ENCODE measurements around the gene PGGHG. TPM values are rescaled to one million over a fixed set of nuclear protein-coding genes. Genes with fewer than 3 reads are reported as not detected.

The PGGHG gene
- total RNA-seq, 1 experiment from 2014 or later, result 12.4 TPM

- Histone ChIP-seq H3K4me2 (ENCODE audit: low read length) (no peak overlapping the region), H3K9me2 (replicated peaks; ENCODE audit: low read length) (no peaks in the 10 kb centered on the region), H3K9me3 (ENCODE audit: low read length) (no peaks in the 10 kb centered on the region), H3K27ac (ENCODE audit: low read length) (no peak overlapping the region), H3K9ac (ENCODE audit: low read length) (no peak overlapping the region), H3K27me3 (ENCODE audit: low read length) (no peaks in the 10 kb centered on the region), H3F3A (ENCODE audit: low read length, unreplicated experiment) (no peaks in the 10 kb centered on the region), H4K20me1 (ENCODE audit: low read length) (no peaks in the 10 kb centered on the region), H3K4me3 (ENCODE audit: low read length) (no peak overlapping the region), H3K79me2 (ENCODE audit: low read length) (no peaks in the 10 kb centered on the region), H2AFZ (ENCODE audit: low read length) (no peak overlapping the region), H3K4me1 (ENCODE audit: insufficient read depth, low read length) (no peaks in the 10 kb centered on the region), H3K36me3 (ENCODE audit: low read depth, low read length) (no peaks in the 10 kb centered on the region)
- no peak for ATAC-seq
- no TSS peak for BruUV-seq (replicated peaks)
- ChIA-PET CTCF (no interaction called here), POLR2A (ENCODE audit: unreplicated experiment) (no interaction called here)
- TF ChIP-seq EZH2phosphoT487 (IDR thresholded peaks at IDR 0.05; ENCODE audit: borderline replicate concordance, low read length) (no peak), EZH2 (IDR thresholded peaks at IDR 0.05; ENCODE audit: low read length, unreplicated experiment) (no peak), CTCF (conservative IDR thresholded peaks at IDR 0.05; ENCODE audit: low read depth, low read length) (no peak)
- intact Hi-C loops (cut with micrococcal nuclease), result no loop called here
- no peak for DNase-seq
Measured at GRCh38 chr11:293271-293851, 4.4 kb downstream of the PGGHG start.

GRCh38 chr11:293852-294661 lies 5.1 kb downstream of the PGGHG start:
- no peak for TF ChIP-seq CTCF (conservative IDR thresholded peaks at IDR 0.05; ENCODE audit: low read depth, low read length)
- no peak for TF ChIP-seq EZH2 (IDR thresholded peaks at IDR 0.05; ENCODE audit: low read length, unreplicated experiment)
- no peak for TF ChIP-seq EZH2phosphoT487 (IDR thresholded peaks at IDR 0.05; ENCODE audit: borderline replicate concordance, low read length)
- Histone ChIP-seq H3K9ac (ENCODE audit: low read length) (no peak overlapping the region), H3K79me2 (ENCODE audit: low read length) (no peaks in the 10 kb centered on the region), H3K36me3 (ENCODE audit: low read depth, low read length) (no peaks in the 10 kb centered on the region), H3K27me3 (ENCODE audit: low read length) (no peaks in the 10 kb centered on the region), H4K20me1 (ENCODE audit: low read length) (no peaks in the 10 kb centered on the region), H3K27ac (ENCODE audit: low read length) (no peak overlapping the region), H3K4me1 (ENCODE audit: insufficient read depth, low read length) (no peaks in the 10 kb centered on the region), H3K9me2 (replicated peaks; ENCODE audit: low read length) (no peaks in the 10 kb centered on the region), H2AFZ (ENCODE audit: low read length) (no peak overlapping the region), H3K4me3 (ENCODE audit: low read length) (no peak overlapping the region), H3K9me3 (ENCODE audit: low read length) (no peaks in the 10 kb centered on the region), H3K4me2 (ENCODE audit: low read length) (no peak overlapping the region), H3F3A (ENCODE audit: low read length, unreplicated experiment) (no peaks in the 10 kb centered on the region)
- intact Hi-C loops (cut with micrococcal nuclease), result no loop called here
- ChIA-PET POLR2A (ENCODE audit: unreplicated experiment) (no interaction called here), CTCF (no interaction called here)
- DNase-seq, result no peak
- ATAC-seq, result no peak
- BruUV-seq (replicated peaks), result no TSS peak

- TF ChIP-seq EZH2phosphoT487 (IDR thresholded peaks at IDR 0.05; ENCODE audit: borderline replicate concordance, low read length), result no peak
- TF ChIP-seq EZH2 (IDR thresholded peaks at IDR 0.05; ENCODE audit: low read length, unreplicated experiment), result no peak
- TF ChIP-seq CTCF (conservative IDR thresholded peaks at IDR 0.05; ENCODE audit: low read depth, low read length), result no peak
- H3K79me2 ChIP-seq (ENCODE audit: low read length), result no peaks in the 10 kb centered on the region
- H3K27me3 ChIP-seq (ENCODE audit: low read length), result no peaks in the 10 kb centered on the region
- ChIA-PET POLR2A (ENCODE audit: unreplicated experiment) (no interaction called here), CTCF (no interaction called here)
- no peaks in the 10 kb centered on the region for H3K4me1 ChIP-seq (ENCODE audit: insufficient read depth, low read length)
- H3K9ac ChIP-seq (ENCODE audit: low read length), result no peak overlapping the region
- no peak overlapping the region for H2AFZ ChIP-seq (ENCODE audit: low read length)
- no peaks in the 10 kb centered on the region for H3K9me2 ChIP-seq (replicated peaks; ENCODE audit: low read length)
- H3K36me3 ChIP-seq (ENCODE audit: low read depth, low read length), result no peaks in the 10 kb centered on the region
- BruUV-seq (replicated peaks), result no TSS peak
- DNase-seq, result no peak
- intact Hi-C loops (cut with micrococcal nuclease), result no loop called here
- no peaks in the 10 kb centered on the region for H3F3A ChIP-seq (ENCODE audit: low read length, unreplicated experiment)
- ATAC-seq, result no peak
- no peak overlapping the region for H3K4me3 ChIP-seq (ENCODE audit: low read length)
- H3K27ac ChIP-seq (ENCODE audit: low read length), result no peak overlapping the region
- H3K9me3 ChIP-seq (ENCODE audit: low read length), result no peaks in the 10 kb centered on the region
- no peaks in the 10 kb centered on the region for H4K20me1 ChIP-seq (ENCODE audit: low read length)
- no peak overlapping the region for H3K4me2 ChIP-seq (ENCODE audit: low read length)
Measured at GRCh38 chr11:294780-295179, 5.9 kb downstream of the PGGHG start.

All from PC-3 (cell line).